Myocyte (in vitro differentiated cells): ENCODE measurements around the gene WDR4. TPM values are rescaled to one million over a fixed set of nuclear protein-coding genes. Genes with fewer than 3 reads are reported as not detected.
"Not testable (repeated sequence)": the region's sequence is repeated elsewhere in the genome, so short reads cannot be mapped to it uniquely, and the experiment has no call there.

Source experiments
- DNase-seq: peaks from one replicate; pipeline ENCODE4 v3.0.0-alpha.2; 2012; ENCODE audit warnings: low read depth
- total RNA-seq: library from RNA; depleted of rRNA; stranded (reverse); fragments of >200 nt; gene quantifications from 2 replicates; pipeline ENCODE4 v1.2.3, GENCODE V29; 2014

WDR4 gene
- total RNA-seq, 1 donor from 2014 or later: 8.7 TPM

DNA sequence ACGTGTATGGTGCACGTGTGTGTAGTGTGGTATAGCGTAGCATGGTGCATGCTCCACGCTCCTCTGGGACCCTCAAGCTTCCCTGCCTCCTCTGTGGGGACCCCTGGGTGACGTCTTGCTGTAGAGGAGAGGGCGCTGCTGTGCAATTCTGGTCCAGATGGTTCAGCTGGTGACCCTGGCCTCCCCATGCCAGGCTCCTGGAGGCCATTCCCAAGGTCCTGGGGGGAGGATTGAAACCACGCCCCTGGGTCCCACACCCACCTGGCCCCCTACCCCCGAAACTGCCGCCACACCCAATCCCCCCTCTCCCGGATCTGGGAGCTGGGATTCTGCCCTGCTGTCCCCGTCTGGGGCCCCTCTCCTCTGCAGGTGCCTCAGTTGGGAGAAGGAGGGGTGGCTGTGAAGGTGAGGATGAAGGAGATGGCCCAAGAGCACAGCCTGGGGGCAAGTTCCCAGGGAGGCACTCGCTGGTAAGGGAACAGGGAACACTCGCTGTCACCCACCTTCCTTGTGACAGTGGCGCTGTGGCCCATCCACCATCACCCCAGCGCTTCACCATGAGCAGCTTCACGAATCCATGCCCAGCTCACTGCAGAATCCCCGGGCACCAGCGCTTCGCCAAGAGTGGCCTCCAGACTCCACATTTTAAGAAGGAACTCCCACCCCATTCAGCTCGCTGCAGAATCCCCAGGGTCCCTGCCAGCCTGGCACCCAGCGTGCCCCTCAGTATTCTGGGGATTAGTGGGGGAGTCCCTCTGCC lies 38.0 kb downstream of the WDR4 start:
- DNase-seq: no peak

DNA sequence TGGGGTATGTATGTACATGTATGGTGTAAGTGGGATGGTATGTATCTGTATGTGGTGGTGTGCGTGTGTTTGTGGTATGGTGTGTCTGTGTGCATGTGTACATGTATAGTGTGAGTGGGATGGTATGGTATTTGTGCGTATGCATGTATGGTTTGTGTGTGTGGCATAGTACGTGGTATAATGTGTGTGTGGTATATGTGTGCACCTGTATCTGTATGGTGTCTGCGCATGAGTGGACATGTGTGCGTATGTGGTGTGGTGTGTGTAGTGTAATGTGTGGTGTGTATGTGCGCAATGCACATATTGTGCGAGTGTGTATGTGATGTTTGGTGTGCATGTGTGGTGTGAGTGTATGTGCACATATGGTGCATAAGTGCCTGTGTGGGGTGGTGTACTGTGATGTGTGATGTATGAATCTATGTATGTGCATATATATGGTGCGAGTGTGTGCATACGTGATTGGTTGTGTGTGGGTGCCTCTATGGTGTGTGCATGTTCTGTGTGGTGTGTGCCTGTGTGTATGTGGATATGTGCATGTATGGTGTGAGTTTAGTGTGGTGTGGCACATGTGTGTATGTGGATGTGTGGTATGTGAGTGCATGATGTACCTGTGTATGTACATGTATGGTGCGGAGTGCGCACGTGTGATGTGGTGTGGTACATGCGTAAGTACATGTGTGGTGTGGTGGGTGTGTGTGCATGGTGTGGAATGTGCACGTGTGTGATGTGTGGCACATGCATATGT lies 38.8 kb downstream of the WDR4 start:
- no peak for DNase-seq

- DNase-seq: no peak
Measured at GRCh38 chr21:42839271-42840231, 39.8 kb downstream of the WDR4 start.

DNA sequence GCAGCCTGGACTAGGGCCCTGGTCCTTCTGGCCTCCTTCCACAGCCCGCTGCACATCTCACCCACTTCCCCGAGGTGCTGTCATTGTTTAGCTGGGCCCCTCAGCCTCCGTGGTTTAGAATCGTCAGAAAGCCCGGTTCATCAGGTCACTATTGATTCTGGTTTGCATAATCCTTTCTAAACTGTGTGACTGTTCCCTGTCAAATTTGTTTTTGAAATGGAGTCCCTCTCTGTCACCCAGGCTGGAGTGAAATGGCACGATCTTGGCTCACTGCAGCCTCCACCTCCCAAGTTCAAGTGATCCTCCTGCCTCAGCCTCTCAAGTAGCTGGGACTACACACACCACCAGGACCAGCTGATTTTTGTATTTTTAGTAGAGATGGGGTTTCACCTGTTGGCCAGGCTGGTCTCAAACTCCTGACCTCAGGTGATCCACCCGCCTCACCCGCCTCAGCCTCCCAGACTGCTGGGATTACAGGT lies 41.1 kb downstream of the WDR4 start:
- not testable (repeated sequence) for DNase-seq

GRCh38 chr21:42837421-42838211 lies 41.7 kb downstream of the WDR4 start:
- no peak for DNase-seq

- no peak for DNase-seq
Measured at GRCh38 chr21:42836767-42837301, 42.5 kb downstream of the WDR4 start.

DNA sequence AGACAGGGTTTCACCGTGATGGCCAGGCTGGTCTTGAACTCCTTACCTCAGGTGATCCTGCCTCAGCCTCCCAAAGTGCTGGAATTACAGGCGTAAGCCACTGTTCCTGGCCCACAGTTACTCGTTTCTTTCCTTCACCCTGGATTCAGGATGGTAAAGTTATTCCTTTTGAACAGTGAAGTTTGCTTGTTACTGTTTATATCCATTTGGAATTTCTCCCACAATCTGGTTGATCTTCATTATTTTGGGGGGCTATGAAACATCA lies 43.0 kb downstream of the WDR4 start:
- no peak for DNase-seq

- DNase-seq: no peak
Measured at GRCh38 chr21:42835611-42836401, 43.5 kb downstream of the WDR4 start.

DNA sequence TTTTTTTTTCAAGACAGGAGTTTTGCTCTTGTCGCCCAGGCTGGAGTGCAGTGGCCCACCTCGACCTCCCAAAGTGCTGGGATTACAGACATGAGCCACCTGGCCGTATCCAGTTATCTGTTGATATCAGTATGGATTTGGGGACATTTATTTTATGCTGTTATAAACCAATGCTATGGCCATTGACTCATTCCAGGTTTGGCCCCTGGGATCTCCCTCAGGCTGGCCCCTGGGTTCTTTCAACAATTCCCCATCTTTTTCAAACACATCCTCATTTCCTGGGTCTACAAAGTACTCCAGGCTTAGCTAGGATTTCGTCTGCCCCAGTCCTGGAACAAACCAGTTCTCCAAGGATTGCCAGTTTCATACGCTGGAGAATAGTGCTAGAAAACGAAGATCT lies 44.1 kb downstream of the WDR4 start:
- DNase-seq: no peak

- DNase-seq: no peak
Measured at GRCh38 chr21:42834726-42835191, 44.6 kb downstream of the WDR4 start.

GRCh38 chr21:42833859-42834725 lies 45.2 kb downstream of the WDR4 start:
- no peak for DNase-seq

DNA sequence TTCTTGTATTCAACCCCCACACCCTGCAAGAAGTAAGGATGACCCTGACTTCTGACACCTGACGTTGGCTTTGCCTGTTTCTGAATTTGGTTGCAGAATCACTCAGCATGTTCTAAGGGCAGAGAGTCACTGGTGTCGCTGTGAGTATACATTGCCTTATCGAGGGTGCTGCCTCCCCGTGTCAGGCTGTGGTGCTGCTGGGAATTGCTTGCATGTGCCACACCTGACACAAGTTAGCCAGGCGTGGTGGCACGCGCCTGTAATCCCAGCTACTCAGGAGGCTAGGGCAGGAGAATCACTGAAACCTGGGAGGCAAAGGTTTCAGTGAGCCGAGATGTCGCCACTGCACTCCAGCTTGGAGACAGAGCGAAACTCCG lies 45.9 kb downstream of the WDR4 start:
- no peak for DNase-seq

DNA sequence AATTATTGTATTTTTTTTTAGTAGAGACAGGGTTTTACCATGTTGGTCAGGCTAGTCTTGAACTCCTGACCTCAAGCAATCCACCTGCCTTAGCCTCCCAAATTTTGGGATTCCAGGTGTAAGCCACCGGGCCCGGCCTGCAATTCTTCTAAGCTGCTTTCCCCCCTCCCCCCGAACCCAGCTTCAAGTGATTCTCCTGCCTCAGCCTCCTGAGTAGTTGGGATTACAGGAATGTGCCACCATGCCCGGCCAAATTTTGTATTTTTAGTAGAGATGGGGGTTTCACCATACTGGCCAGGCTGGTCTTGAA lies 47.1 kb downstream of the WDR4 start:
- DNase-seq: not testable (repeated sequence)

- DNase-seq: no peak
Measured at GRCh38 chr21:42830456-42831455, 48.6 kb downstream of the WDR4 start.

DNA sequence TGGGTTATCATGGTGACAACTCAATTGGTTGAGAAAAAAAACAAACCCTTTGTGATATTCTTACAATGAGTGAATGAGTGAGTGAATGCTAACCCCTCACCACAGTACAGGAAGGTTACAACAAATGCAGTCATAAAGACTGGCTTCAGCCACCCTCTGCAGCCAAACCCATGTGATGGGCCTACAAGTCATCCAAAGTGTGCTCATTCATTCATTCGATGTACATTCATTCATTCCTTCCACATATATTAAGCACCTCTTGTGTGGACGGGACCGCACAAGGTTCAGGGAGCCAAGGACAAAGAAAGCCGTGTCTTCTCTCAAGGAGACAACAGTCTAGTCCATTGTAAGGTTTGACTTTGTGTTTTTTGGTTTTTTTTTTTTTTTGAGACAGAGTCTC lies 49.4 kb downstream of the WDR4 start:
- no peak for DNase-seq

GRCh38 chr21:42829417-42829816 lies 49.9 kb downstream of the WDR4 start:
- no peak for DNase-seq

DNA sequence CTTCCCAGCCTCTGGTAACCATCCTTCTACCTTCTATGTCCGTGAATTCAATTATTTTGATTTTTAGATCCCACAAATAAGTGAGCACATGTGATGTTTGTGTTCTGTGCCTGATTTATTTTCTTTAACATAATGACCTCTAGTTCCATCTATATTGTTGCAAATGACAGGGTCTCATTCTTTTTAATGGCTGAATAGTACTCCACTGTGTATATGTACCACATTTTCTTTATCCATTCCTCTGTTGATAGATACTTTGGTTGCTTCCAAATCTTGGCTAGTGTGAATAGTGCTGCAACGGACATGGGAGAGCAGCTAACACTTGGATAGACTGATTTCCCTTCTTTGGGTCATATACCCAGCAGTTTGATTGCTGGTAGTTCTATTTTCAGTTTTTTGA lies 51.8 kb downstream of the WDR4 start:
- no peak for DNase-seq
